OCI-LY3 (cell line): ENCODE measurements around the gene TMEM219.

Source experiments
- EZH2phosphoT487 ChIP-seq: fragments of 200-600 bp; shearing (Covaris generic); IDR thresholded peaks from 2 replicates; pipeline ENCODE4 v1.6.1; 2018; ENCODE audit warnings: antibody characterized with exemption, mixed run types, low read depth
- TF ChIP-seq, protein P1 (sequence below): fragments of 200-600, 300-600 bp; sonication (generic); IDR thresholded peaks from 2 replicates; pipeline ENCODE4 v1.5.1; 2014; ENCODE audit warnings: antibody characterized with exemption, low read length, low read depth

DNA sequence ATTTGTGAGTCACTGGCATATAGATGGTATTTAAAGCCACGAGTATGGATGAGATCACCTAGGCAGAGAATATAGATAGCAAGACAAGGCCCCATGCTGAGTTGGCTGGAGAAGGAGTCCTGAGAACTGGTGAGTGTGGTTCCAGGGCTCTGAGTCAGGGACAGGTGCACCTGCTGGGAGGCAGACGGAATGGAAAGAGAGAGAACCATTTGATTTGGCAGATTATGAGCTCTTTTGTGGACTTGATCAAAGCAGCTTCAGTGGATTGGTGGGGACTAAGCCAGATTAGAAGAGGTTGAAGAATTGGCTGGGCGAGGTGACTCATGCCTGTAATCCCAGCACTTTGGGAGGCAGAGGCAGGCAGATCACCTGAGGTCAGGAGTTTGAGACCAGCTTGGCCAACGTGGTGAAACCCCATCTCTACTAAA is 56.9 kb downstream of the TMEM219 start:
- TF ChIP-seq, protein P1, sequence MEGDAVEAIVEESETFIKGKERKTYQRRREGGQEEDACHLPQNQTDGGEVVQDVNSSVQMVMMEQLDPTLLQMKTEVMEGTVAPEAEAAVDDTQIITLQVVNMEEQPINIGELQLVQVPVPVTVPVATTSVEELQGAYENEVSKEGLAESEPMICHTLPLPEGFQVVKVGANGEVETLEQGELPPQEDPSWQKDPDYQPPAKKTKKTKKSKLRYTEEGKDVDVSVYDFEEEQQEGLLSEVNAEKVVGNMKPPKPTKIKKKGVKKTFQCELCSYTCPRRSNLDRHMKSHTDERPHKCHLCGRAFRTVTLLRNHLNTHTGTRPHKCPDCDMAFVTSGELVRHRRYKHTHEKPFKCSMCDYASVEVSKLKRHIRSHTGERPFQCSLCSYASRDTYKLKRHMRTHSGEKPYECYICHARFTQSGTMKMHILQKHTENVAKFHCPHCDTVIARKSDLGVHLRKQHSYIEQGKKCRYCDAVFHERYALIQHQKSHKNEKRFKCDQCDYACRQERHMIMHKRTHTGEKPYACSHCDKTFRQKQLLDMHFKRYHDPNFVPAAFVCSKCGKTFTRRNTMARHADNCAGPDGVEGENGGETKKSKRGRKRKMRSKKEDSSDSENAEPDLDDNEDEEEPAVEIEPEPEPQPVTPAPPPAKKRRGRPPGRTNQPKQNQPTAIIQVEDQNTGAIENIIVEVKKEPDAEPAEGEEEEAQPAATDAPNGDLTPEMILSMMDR: no peak
- TF ChIP-seq EZH2phosphoT487: no peak
